Astrocyte of the spinal cord (primary cell): ENCODE measurements around the gene UPB1.

Experiments used
- DNase-seq: peaks from one replicate; pipeline ENCODE4 v3.0.0; 2011; ENCODE audit warnings: low read depth, low spot score
- H3K4me3 ChIP-seq: 2 replicates; pipeline ENCODE4 v1.5.1; 2011; ENCODE audit warnings: low read depth, mild to moderate bottlenecking, low read length, moderate library complexity
- CTCF ChIP-seq: IDR thresholded peaks from 2 replicates; pipeline ENCODE4 v1.5.1; 2012; ENCODE audit warnings: low read depth, mild to moderate bottlenecking, low read length, inconsistent platforms
- in situ Hi-C: cut with HindIII; loops from 2 replicates; pipeline ENCODE4 v1.10.0; 2017; ENCODE audit warnings: low sequenced_read_pairs

The UPB1 gene

DNA sequence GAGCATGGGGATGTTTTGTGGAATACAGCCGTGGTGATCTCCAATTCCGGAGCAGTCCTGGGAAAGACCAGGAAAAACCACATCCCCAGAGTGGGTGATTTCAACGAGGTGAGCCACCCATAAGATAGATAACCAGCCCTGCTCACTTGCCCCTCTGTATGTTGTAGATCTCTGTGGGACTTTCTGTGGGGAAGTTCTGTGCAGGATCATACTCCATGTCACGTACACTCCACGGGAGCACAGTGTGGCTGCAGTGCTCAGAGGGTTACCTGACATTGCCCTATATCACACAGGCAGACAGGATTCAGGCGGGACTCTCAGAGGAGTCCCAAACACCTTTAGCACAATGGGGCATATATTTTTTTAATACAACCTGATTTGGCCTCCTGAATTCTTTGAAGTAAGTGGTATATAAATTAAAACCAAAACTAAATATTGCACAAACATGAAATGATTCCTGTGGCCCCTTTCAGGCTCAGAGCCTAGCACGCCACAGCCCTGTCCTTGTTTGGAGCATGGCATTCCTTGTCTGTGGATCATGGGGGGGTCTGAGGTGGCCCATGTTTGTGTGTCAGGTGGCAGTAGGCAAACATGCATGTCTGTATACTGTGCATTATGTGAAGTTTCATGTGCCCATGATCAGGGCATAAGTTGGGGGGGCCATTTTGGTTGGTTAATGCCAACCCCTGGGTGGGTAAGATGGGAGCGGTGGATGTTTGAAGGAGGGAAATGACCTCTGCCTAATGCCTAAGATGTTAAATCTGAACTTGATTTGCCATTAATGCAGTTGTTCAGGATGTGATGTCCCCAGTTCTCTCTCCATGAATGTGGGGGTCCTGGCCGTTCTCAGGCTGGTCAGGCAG lies 18.5 kb downstream of the UPB1 start:
- TF ChIP-seq CTCF: no peak
- H3K4me3 ChIP-seq: no peak overlapping the region
- in situ Hi-C loops: no loop called here
- no peak for DNase-seq

DNA sequence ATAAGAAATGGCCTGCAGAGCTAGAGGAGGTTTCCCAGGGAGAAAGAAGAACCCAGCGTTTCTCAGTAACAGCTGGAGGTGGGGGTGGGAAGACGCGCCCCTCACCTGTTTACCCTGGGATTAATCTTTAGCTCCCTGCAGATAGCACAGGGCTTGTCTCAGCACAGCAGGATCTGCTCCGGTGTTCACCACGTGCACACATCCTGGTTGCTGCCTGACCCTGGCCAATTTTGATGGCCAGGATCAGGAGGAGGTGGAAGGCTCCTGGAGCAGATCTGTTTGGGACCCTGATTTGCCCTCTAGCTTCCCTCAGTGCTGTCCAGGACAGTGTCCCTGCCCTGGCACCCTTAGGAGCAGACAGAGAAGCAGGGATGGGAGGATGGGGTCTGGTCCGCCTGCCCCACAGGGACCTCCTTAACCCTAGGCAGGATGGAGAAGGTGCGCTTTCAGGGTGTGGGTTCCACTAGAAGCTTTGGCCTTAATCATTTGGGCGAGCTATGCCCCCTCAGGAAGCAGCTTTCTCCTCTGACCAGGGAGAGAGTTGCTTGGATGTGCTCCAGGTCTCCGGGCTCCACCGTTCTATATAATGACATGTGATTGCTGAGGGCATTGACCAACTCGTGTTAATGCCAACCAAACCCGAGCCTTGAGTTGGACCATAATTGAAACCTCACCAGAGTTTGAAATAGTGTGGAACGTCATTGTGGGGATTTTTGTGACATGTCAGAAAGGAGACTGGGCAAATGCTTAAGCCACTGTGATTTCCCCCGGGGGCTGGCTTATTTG lies 19.3 kb downstream of the UPB1 start:
- in situ Hi-C loops: no loop called here
- no peak for DNase-seq
- H3K4me3 ChIP-seq: no peak overlapping the region
- no peak for TF ChIP-seq CTCF

GRCh38 chr22:24515027-24515338 lies 19.9 kb downstream of the UPB1 start:
- no peak for DNase-seq
- in situ Hi-C loops: no loop called here
- no peak for TF ChIP-seq CTCF
- no peak overlapping the region for H3K4me3 ChIP-seq

DNA sequence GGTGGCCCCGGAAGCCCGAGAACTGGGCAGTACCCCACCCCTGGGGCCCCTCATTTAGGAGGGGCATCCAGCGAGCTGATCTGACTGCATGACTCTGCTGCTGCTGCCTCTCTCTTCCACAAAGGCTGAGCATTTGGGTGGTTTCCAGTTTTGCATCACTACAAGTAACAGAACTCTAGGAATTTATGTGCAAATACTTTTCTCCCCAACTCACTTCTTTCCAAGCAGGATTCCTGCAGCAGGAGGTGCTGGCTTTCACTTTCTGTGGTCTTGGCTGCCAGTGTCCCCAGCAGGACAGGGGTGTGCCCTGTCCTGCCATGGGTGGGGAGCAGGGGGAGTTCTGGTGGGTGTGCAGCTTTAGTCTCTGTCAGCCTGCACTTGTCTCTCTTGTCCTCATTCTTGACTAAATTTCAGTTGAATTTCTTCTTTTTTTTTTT lies 21.2 kb downstream of the UPB1 start:
- H3K4me3 ChIP-seq: no peak overlapping the region

GRCh38 chr22:24517446-24517845 lies 22.3 kb downstream of the UPB1 start:
- no peak for TF ChIP-seq CTCF
- no peak overlapping the region for H3K4me3 ChIP-seq
- no peak for DNase-seq
- in situ Hi-C loops: no loop called here

More for the DNA sequence above, 21.2 kb downstream of the UPB1 start:
- in situ Hi-C loops: no loop called here
- TF ChIP-seq CTCF: peak; percentile 9
- DNase-seq: peak; percentile 87

GRCh38 chr22:24518228-24518627 lies 23.1 kb downstream of the UPB1 start:
- DNase-seq: no peak
- in situ Hi-C loops: no loop called here
- no peak overlapping the region for H3K4me3 ChIP-seq
- no peak for TF ChIP-seq CTCF
